CD4-positive, alpha-beta T cell (primary cell): Measurements from ENCODE around the gene CCDC177. TPM values are rescaled to one million over a fixed set of nuclear protein-coding genes. Genes with fewer than 3 reads are reported as not detected.

ENCODE experiments used
- ATAC-seq: fragments of 200-7000 bp; cut with Tn5 transposase; one replicate; pipeline ENCODE4 v1.10.0; 2022; ENCODE audit warnings: mild to moderate bottlenecking; ENCODE audit not compliant: poor library complexity
- CTCF ChIA-PET: fragments of 350-600 bp; sonication (Branson Sonifier 250); formaldehyde crosslinking; loops from one replicate; lab custom pipeline; 2021; ENCODE audit warnings: antibody characterized with exemption, inconsistent platforms; lab: Charles Lee
- POLR2A ChIA-PET: fragments of 350-600 bp; sonication (Branson Sonifier 250); formaldehyde crosslinking; loops from one replicate; lab custom pipeline; 2021; ENCODE audit warnings: antibody characterized with exemption, inconsistent platforms; lab: Charles Lee
- DNase-seq, 14 experiments: peaks; one replicate each; pipeline ENCODE4 v3.0.0-alpha.2; 2013 to 2020; ENCODE audit warnings: mixed read lengths in 2 of 14
- H3K27ac ChIP-seq, 2 donors: one replicate each; pipeline versions ENCODE4 v1.5.1 to v1.7.0; 2013; ENCODE audit warnings: low read length in 2 of 2, low read depth in 1 of 2, mild to moderate bottlenecking in 1 of 2
- H3K27me3 ChIP-seq, 2 experiments: 1 replicate in 1 of 2; 2 replicates in 1 of 2; pipeline versions ENCODE4 v1.6.1 to v1.7.0; 2013; ENCODE audit warnings: low read length in 2 of 2, control low read depth in 1 of 2, mild to moderate bottlenecking in 1 of 2, moderate library complexity in 1 of 2; ENCODE audit not compliant: insufficient read depth in 2 of 2, control insufficient read depth in 1 of 2
- H3K36me3 ChIP-seq: one replicate; pipeline ENCODE4 v1.6.1; 2013; ENCODE audit warnings: low read length, control low read depth; ENCODE audit not compliant: insufficient read depth
- H3K4me1 ChIP-seq: one replicate; pipeline ENCODE4 v1.6.1; 2013; ENCODE audit warnings: low read length, control low read depth; ENCODE audit not compliant: insufficient read depth
- H3K4me3 ChIP-seq: one replicate; pipeline ENCODE4 v1.5.1; 2013; ENCODE audit warnings: mild to moderate bottlenecking, low read length, moderate library complexity
- H3K9me3 ChIP-seq, 2 experiments: 1 replicate in 1 of 2; 2 replicates in 1 of 2; pipeline versions ENCODE4 v1.6.1 to v1.7.0; 2013; ENCODE audit warnings: low read length in 2 of 2, mild to moderate bottlenecking in 2 of 2, control low read depth in 1 of 2, moderate library complexity in 1 of 2; ENCODE audit not compliant: control insufficient read depth in 1 of 2, insufficient read depth in 1 of 2
- H3K27ac Mint-ChIP-seq: one replicate; pipeline ENCODE4 v1.8.0; 2020; ENCODE audit warnings: mixed read lengths
- H3K27me3 Mint-ChIP-seq: one replicate; pipeline ENCODE4 v1.8.0; 2021; ENCODE audit warnings: mixed read lengths
- H3K36me3 Mint-ChIP-seq: one replicate; pipeline ENCODE4 v1.8.0; 2021; ENCODE audit warnings: low read depth, mixed read lengths
- H3K4me1 Mint-ChIP-seq: one replicate; pipeline ENCODE4 v1.8.0; 2021; ENCODE audit warnings: low read depth, mixed read lengths
- H3K4me3 Mint-ChIP-seq: one replicate; pipeline ENCODE4 v1.8.0; 2020; ENCODE audit warnings: mild to moderate bottlenecking, mixed read lengths
- H3K9me3 Mint-ChIP-seq: one replicate; pipeline ENCODE4 v1.8.0; 2020; ENCODE audit warnings: mixed read lengths
- CTCF ChIP-seq: fragments of 200-600 bp; IDR thresholded peaks from one replicate; pipeline ENCODE4 v1.8.0; 2022; ENCODE audit warnings: antibody characterized with exemption, mild to moderate bottlenecking
- intact Hi-C, 2 experiments: fragments of 100-400 bp; cut with DNase I in 1 of 2; cut with micrococcal nuclease in 1 of 2; formaldehyde crosslinking; loops; one replicate each; pipeline versions ENCODE4 v1.15.1 to v1.9.0; 2023 to 2025; cut with DNase I, micrococcal nuclease
- total RNA-seq, 174 experiments: library from RNA in 2 of 174; stranded (reverse) in 2 of 174; gene quantifications; one replicate each; pipeline ENCODE4 v1.2.3 and lab custom pipeline; 2021 to 2026

CCDC177 gene
- total RNA-seq, 2 experiments from 2014 or later, result not detected

DNA sequence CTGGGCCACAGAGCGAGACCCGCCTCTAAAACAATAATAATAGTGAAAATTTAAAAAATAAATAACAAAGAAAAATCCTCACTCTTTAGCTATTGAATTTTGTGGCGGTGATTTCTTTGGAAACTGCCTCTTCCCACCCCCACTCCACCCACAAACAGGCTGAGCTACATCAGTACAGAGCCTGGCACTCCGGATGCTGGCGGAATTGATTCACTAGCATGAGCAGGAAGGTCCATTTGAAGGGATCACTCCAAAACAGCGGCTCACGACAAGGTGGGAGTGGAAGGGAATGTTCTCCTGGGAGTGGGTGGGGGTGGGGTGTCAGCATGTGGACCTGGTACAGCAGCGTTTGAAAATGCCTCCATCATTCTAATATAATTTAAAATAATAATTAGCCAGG lies 26.1 kb downstream of the CCDC177 start:
- POLR2A ChIA-PET, result no interaction called here
- Mint-ChIP-seq H3K27me3 (peaks cover 77% of the 10 kb centered on the region), H3K4me1 (peaks cover 6% of the 10 kb centered on the region), H3K36me3 (no peaks in the 10 kb centered on the region), H3K27ac (no peak overlapping the region), H3K4me3 (no peak overlapping the region), H3K9me3 (no peaks in the 10 kb centered on the region)
- H3K36me3 ChIP-seq, result no peaks in the 10 kb centered on the region
- ATAC-seq (no peak), DNase-seq (no peak)
- peaks cover 15 to 16% of the 10 kb centered on the region in 2 experiments for H3K27me3 ChIP-seq
- H3K4me3 ChIP-seq, result no peak overlapping the region
- no peaks in the 10 kb centered on the region for H3K9me3 ChIP-seq
- CTCF ChIA-PET, result interaction anchor here (0.8 to 1.1 kb wide), 2 partner anchors 19 to 243 kb away, joined by 3 read pairs; no protein-coding TSS in a partner anchor
- intact Hi-C loops, result no loop called here
- no peak for TF ChIP-seq CTCF
- no peak overlapping the region for H3K27ac ChIP-seq
- peaks cover 13% of the 10 kb centered on the region for H3K4me1 ChIP-seq

GRCh38 chr14:69547701-69548348 lies 26.8 kb downstream of the CCDC177 start:
- H3K27me3 ChIP-seq, result peaks cover 15 to 16% of the 10 kb centered on the region in 2 experiments
- ChIA-PET CTCF (interaction anchor here (0.8 to 1.1 kb wide), 2 partner anchors 19 to 243 kb away, joined by 3 read pairs; no protein-coding TSS in a partner anchor), POLR2A (no interaction called here)
- H3K4me1 ChIP-seq, result peaks cover 18% of the 10 kb centered on the region
- H3K4me3 ChIP-seq, result no peak overlapping the region
- Mint-ChIP-seq H3K27me3 (peaks cover 76% of the 10 kb centered on the region), H3K36me3 (no peaks in the 10 kb centered on the region), H3K4me3 (no peak overlapping the region), H3K4me1 (peaks cover 6% of the 10 kb centered on the region), H3K27ac (no peak overlapping the region), H3K9me3 (no peaks in the 10 kb centered on the region)
- DNase-seq, result peak in 4 of 14 experiments; percentile 6 to 39 (median 20)
- ATAC-seq, result peak; percentile 41
- H3K9me3 ChIP-seq, result no peaks in the 10 kb centered on the region
- no peaks in the 10 kb centered on the region for H3K36me3 ChIP-seq
- intact Hi-C loops, result no loop called here
- H3K27ac ChIP-seq, result no peak overlapping the region
- TF ChIP-seq CTCF, result peak; percentile 37

DNA sequence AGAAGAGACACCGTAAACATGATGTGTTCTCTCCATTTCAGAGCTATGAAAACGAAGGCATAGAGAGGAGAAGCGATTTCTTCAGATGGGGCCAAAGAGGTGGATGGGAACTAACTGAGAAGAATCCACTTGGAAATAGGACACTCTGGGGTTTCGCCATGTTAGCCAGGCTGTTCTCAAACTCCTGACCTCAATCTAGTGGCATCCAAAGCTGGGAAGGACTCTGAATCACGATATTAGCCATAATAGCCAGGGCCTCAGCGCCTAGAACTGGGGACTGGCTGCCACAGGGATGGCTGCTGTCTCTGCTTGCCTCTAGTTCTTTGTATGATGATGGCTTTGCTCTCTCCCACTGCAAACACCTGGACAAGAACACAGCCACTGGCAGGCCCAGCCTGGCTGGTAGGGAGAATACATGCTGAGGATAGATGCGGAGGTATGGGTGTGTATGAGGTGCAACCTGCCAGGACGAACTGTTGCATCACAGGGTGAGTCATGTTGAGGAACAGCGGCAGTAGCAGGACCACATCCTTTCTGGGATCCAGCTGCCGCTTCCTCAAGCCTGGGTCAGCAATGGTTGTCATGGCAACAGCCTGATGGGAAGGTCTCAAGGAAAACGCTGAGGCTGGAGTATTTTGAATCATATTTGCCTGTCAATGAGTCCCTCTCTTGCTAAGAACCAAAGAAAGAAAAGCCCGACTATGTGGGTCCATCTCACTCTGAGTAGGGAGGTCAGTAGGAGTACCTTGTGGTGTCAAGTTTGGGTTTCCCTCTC lies 31.1 kb downstream of the CCDC177 start:
- H3K4me1 Mint-ChIP-seq, result peaks cover 6% of the 10 kb centered on the region

More for the DNA sequence above, 31.1 kb downstream of the CCDC177 start:
- DNase-seq (peak in 8 of 14 experiments; percentile 1 to 74 (median 16)), ATAC-seq (peak; percentile 26)
- peaks cover 64% of the 10 kb centered on the region for H3K27me3 Mint-ChIP-seq
- no peaks in the 10 kb centered on the region for H3K36me3 ChIP-seq
- H3K4me3 ChIP-seq, result no peak overlapping the region
- H3K27me3 ChIP-seq, result peaks cover 6 to 10% of the 10 kb centered on the region in 2 experiments
- H3K9me3 ChIP-seq, result no peaks in the 10 kb centered on the region
- peaks cover 18% of the 10 kb centered on the region for H3K4me1 ChIP-seq
- intact Hi-C loops, result no loop called here
- CTCF ChIA-PET, result no interaction called here
- no peak overlapping the region for H3K27ac ChIP-seq
- no peaks in the 10 kb centered on the region for H3K9me3 Mint-ChIP-seq
- H3K4me3 Mint-ChIP-seq, result no peak overlapping the region
- H3K36me3 Mint-ChIP-seq, result no peaks in the 10 kb centered on the region
- TF ChIP-seq CTCF, result no peak
- H3K27ac Mint-ChIP-seq, result no peak overlapping the region
- POLR2A ChIA-PET, result no interaction called here
